Retinal pigment epithelial cell (primary cell): ENCODE measurements around the gene TENT5A.
A peak's percentile ranks its signal among the peaks of the same experiment; 100 is the strongest.

Experiments used
- DNase-seq: peaks from one replicate; pipeline ENCODE4 v3.0.0-alpha.2; 2010; ENCODE audit warnings: low read depth
- H3K4me3 ChIP-seq: 2 replicates; pipeline ENCODE4 v1.5.1; 2011; ENCODE audit warnings: mild to moderate bottlenecking, low read length, control low read depth, moderate library complexity
- TF ChIP-seq, protein P1 (sequence below): conservative IDR thresholded peaks from 2 replicates; pipeline ENCODE4 v1.5.1; 2011; ENCODE audit warnings: low read depth, low read length, control low read depth, inconsistent platforms

TENT5A gene

DNA sequence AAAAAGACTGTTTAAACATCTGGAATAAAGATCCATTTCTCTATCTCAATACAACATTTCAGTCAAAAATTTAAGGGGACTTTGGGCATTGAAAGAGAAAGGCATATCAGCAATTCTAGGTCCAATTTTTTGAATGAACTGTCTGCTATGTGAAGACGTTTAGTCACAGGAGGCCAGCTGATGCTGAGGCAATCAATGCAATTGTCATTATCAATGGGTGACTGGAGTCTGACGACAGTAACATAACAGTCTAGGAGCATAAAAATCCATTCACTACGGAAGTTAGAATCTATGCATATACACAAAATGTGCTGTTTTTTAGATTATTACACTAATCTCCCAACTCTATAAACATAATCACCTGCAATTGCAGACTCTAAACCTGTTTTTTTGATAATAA, 37.8 kb downstream of the TENT5A start:
- no peak overlapping the region for H3K4me3 ChIP-seq
- DNase-seq = no peak
- TF ChIP-seq, protein P1, sequence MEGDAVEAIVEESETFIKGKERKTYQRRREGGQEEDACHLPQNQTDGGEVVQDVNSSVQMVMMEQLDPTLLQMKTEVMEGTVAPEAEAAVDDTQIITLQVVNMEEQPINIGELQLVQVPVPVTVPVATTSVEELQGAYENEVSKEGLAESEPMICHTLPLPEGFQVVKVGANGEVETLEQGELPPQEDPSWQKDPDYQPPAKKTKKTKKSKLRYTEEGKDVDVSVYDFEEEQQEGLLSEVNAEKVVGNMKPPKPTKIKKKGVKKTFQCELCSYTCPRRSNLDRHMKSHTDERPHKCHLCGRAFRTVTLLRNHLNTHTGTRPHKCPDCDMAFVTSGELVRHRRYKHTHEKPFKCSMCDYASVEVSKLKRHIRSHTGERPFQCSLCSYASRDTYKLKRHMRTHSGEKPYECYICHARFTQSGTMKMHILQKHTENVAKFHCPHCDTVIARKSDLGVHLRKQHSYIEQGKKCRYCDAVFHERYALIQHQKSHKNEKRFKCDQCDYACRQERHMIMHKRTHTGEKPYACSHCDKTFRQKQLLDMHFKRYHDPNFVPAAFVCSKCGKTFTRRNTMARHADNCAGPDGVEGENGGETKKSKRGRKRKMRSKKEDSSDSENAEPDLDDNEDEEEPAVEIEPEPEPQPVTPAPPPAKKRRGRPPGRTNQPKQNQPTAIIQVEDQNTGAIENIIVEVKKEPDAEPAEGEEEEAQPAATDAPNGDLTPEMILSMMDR = no peak

DNA sequence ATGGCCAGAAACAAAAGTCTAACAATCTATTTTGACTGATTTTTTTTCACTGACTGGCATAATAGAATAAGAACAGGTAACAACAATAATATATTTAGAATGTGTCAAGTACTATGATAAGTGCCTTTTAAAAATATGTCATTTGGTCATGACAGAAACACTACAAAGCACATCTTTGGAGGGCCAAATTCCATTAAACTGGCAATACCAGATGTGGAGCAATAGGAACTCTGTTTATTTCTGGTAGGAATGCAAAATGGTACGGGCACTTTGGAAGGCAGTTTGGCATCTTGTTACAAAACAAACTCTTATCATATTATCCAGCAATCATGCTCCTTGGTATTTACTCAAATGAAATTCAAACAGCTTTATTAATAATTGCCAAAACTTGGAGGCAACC, 39.3 kb downstream of the TENT5A start:
- DNase-seq = no peak
- TF ChIP-seq, protein P1 = no peak
- H3K4me3 ChIP-seq = no peak overlapping the region

DNA sequence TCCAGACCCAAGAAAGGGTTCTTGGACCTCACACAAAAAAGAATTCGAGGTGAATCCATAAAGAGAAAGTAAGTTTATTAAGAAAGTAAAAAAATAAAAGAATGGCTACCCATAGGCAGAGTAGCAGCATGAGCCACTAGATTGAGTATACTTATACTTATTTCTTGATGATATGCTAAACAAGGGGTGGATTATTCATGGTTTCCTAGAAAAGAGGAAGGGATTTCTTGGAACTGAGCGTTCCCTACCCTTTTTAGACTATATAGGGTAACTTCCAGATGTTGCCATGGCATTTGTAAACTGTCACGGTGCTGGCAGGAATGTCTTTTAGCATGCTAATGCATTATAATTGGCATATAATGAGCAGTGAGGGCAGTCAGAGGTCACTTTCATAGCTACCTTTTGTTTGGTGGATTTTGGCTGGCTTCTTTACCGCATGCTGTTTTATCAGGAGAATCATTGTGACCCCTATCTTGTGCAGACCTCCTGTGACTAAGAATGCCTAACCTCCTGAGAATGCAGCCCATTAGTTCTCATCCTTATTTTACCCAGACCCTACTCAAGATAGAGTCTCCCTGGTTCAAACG, 44.3 kb downstream of the TENT5A start:
- TF ChIP-seq, protein P1 = no peak
- DNase-seq = peak; percentile 56
- H3K4me3 ChIP-seq = no peak overlapping the region

DNA sequence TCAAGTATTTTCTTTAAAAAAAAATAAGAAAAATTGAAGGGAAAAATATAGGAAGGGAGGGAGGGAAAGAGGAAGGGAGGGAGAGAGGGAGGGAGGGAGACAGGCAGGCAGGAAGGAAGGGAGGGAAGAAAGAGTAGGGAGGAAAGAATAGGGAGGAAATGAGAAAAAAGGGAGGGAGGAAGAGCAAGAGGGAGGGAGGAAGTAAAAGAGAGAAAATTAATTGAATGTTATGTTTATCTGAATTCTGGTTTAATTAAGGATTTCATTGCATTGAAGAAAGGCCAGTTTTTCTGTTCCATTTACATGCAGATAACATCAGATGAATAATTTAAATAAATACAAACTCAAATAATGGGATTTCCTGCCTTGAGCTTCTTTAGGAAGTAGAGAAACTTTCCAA, 47.8 kb downstream of the TENT5A start:
- no peak for DNase-seq
- H3K4me3 ChIP-seq = no peak overlapping the region
- TF ChIP-seq, protein P1 = no peak

DNA sequence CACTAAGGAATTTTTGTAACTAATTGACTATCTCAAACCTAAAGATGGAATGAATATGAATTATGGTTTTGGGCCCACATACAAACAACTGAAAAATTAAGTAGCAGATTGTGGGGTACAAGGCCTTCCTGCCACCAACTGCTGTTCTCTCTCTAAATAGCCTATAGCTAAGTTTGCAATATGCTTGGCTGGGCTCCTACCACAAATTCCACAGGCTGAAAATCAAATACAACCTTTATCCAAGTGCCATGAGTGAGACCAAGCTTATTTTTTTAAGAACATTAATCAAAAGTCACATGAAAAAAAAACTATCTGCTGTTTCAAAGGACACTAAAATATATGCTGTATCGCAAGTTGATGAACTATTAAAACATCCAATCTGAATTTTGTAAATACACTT, 52.1 kb downstream of the TENT5A start:
- no peak for DNase-seq
- H3K4me3 ChIP-seq = no peak overlapping the region
- TF ChIP-seq, protein P1 = no peak

DNA sequence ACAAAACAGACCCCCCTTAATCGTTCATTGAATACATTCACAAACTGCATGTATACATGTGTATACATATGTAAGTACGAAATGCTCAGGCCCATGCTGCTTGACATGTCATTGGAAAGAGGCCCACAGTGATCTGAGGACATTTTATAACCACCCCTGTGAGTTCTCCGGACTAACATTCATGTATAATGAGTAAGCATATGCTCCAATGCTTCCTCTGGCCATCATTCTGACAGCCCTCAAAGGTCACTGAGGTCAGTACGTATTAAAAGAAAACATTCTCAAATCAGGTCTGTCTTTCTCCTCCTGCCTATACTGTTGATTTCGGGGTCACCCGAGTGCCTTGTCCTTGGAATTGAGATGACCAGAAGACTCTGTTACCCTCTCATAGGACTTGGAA, 54.9 kb downstream of the TENT5A start:
- H3K4me3 ChIP-seq = no peak overlapping the region
- peak; percentile 86 for DNase-seq
- TF ChIP-seq, protein P1 = no peak

DNA sequence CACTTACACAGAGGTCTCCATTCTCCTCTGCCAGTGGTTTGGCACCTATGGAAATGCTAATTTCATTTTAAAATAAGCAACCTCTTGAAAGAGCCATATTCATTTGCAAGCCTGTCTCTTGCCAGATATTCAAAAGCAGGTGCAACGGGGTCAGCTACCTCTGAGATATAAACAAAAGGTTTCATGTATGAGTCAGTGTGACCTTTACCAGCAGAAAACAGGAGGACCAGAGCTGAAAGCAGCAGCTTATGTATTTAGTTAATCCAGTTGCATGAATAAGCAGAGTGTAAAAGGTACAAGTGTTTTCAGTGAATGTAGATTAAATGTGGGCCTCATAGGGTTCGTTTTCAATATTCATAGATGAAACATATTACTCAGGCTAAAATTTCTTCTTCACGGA, 56.0 kb downstream of the TENT5A start:
- TF ChIP-seq, protein P1 = no peak
- H3K4me3 ChIP-seq = no peak overlapping the region
- DNase-seq = peak; percentile 94
